GM23248 (cell line): ENCODE data around the gene ID1. TPM values are rescaled to one million over a fixed set of nuclear protein-coding genes. Genes with fewer than 3 reads are reported as not detected.
A peak's percentile ranks its signal among the peaks of the same experiment; 100 is the strongest.

Experiments used
- DNase-seq: peaks from one replicate; pipeline ENCODE4 v3.0.0-alpha.2; 2015
- H2AFZ ChIP-seq: fragments of 200-600 bp; sonication (generic); 2 replicates; pipeline ENCODE4 v1.6.1; 2016; ENCODE audit warnings: antibody characterized with exemption
- H3F3A ChIP-seq: fragments of 200-600 bp; sonication (generic); 2 replicates; pipeline ENCODE4 v1.6.1; 2016; ENCODE audit warnings: mild to moderate bottlenecking, antibody characterized with exemption, mixed run types; ENCODE audit not compliant: insufficient read depth
- H3K27ac ChIP-seq: fragments of 200-600 bp; sonication (generic); 2 replicates; pipeline ENCODE4 v1.5.1; 2016; ENCODE audit warnings: mild to moderate bottlenecking
- H3K27me3 ChIP-seq: fragments of 200-600 bp; sonication (generic); replicated peaks from 2 replicates; pipeline ENCODE4 v1.6.1; 2016; ENCODE audit warnings: mild to moderate bottlenecking; ENCODE audit not compliant: insufficient read depth
- H3K36me3 ChIP-seq: fragments of 200-600 bp; sonication (generic); 2 replicates; pipeline ENCODE4 v1.6.1; 2016; ENCODE audit warnings: low read depth, mild to moderate bottlenecking
- H3K4me1 ChIP-seq: fragments of 200-600 bp; sonication (generic); 2 replicates; pipeline ENCODE4 v1.6.1; 2016; ENCODE audit warnings: mild to moderate bottlenecking; ENCODE audit not compliant: insufficient read depth
- H3K4me2 ChIP-seq: fragments of 200-600 bp; sonication (generic); one replicate; pipeline ENCODE4 v1.6.1; 2016; ENCODE audit warnings: mild to moderate bottlenecking; ENCODE audit not compliant: unreplicated experiment
- H3K4me3 ChIP-seq: fragments of 200-600 bp; sonication (generic); 2 replicates; pipeline ENCODE4 v1.5.1; 2016; ENCODE audit warnings: mild to moderate bottlenecking
- H3K79me2 ChIP-seq: fragments of 200-600 bp; sonication (generic); 2 replicates; pipeline ENCODE4 v1.6.1; 2016; ENCODE audit warnings: mild to moderate bottlenecking; ENCODE audit not compliant: insufficient read depth
- H3K9ac ChIP-seq: fragments of 200-600 bp; sonication (generic); 2 replicates; pipeline ENCODE4 v1.6.1; 2016; ENCODE audit warnings: mild to moderate bottlenecking
- H3K9me2 ChIP-seq: fragments of 200-600 bp; sonication (generic); 2 replicates; pipeline ENCODE4 v1.6.1; 2016; ENCODE audit warnings: mixed run types, mild to moderate bottlenecking, moderate library complexity; ENCODE audit not compliant: insufficient read depth
- H3K9me3 ChIP-seq: fragments of 200-600 bp; sonication (generic); one replicate; pipeline ENCODE4 v1.6.1; 2017; ENCODE audit warnings: low read depth
- H4K20me1 ChIP-seq: fragments of 200-600 bp; sonication (generic); 2 replicates; pipeline ENCODE4 v1.6.0; 2016; ENCODE audit not compliant: insufficient read depth
- EZH2 ChIP-seq: fragments of 200-600 bp; sonication (generic); IDR thresholded peaks from 2 replicates; pipeline ENCODE4 v1.6.1; 2018; ENCODE audit warnings: antibody characterized with exemption, mild to moderate bottlenecking; ENCODE audit not compliant: insufficient read depth, poor library complexity, severe bottlenecking
- EZH2phosphoT487 ChIP-seq: fragments of 200-600 bp; sonication (generic); IDR thresholded peaks from 2 replicates; pipeline ENCODE4 v1.6.1; 2018; ENCODE audit warnings: antibody characterized with exemption, moderate library complexity, mild to moderate bottlenecking, low read depth; ENCODE audit not compliant: insufficient read depth
- WGBS, 2 experiments: methylation state at CpG; one replicate each; pipeline ENCODE4 v1.1.6; 2015 to 2017; ENCODE audit warnings: low lambda C conversion rate in 2 of 2, low coverage in 1 of 2; ENCODE audit errors: missing lambda C conversion rate in 2 of 2; 5-methylcytosine and 5-hydroxymethylcytosine counted together
- in situ Hi-C: fragments of 300-500 bp; cut with MboI; formaldehyde crosslinking; loops from 2 replicates; pipeline ENCODE4 v1.15.0; 2020
- polyA plus RNA-seq: library from polyadenylated mRNA; unstranded; fragments of >200 nt; fragmentation: Nextera tagmentation; extraction: Ambion mirVana; gene quantifications from 2 replicates; pipeline ENCODE4 v1.2.1, GENCODE V29; 2016
- total RNA-seq: library from RNA; depleted of rRNA; stranded (reverse); fragments of >200 nt; shearing (Covaris generic); gene quantifications from 2 replicates; pipeline ENCODE4 v1.2.3, GENCODE V29; 2014

ID1 gene
- total and polyA plus RNA-seq, 2 experiments from 2014 or later, result 248 to 780 TPM

- peaks cover 66% of the 10 kb centered on the region for H3F3A ChIP-seq
- no peak for DNase-seq
- 0 out of 2 replicates have a peak overlapping the region, but pooled peaks have one; percentile 7 for H3K27ac ChIP-seq
- in situ Hi-C loops, result loop anchor here (5.0 kb wide), 1 partner anchor 46 kb away; no protein-coding TSS in a partner anchor
- no peaks in the 10 kb centered on the region for H3K9me3 ChIP-seq
- no peak overlapping the region for H3K4me3 ChIP-seq
- TF ChIP-seq EZH2phosphoT487 (no peak), EZH2 (no peak)
- H3K4me1 ChIP-seq, result peaks cover 41% of the 10 kb centered on the region
- no peak overlapping the region for H3K4me2 ChIP-seq
- H3K27me3 ChIP-seq, result no peaks in the 10 kb centered on the region
- 94 to 95% methylated on average over 1 of the region's 1 CpG for WGBS, 2 experiments
- H2AFZ ChIP-seq, result no peak overlapping the region
- H3K79me2 ChIP-seq, result peaks cover 16% of the 10 kb centered on the region; the same call in 1 of the 2 replicates
- H3K9me2 ChIP-seq, result no peaks in the 10 kb centered on the region
- H3K9ac ChIP-seq, result no peak overlapping the region
- H3K36me3 ChIP-seq, result peaks cover 25% of the 10 kb centered on the region
- no peaks in the 10 kb centered on the region for H4K20me1 ChIP-seq
These were observed 38.8 kb upstream of the ID1 start for GRCh38 chr20:31566319-31566657.

DNA sequence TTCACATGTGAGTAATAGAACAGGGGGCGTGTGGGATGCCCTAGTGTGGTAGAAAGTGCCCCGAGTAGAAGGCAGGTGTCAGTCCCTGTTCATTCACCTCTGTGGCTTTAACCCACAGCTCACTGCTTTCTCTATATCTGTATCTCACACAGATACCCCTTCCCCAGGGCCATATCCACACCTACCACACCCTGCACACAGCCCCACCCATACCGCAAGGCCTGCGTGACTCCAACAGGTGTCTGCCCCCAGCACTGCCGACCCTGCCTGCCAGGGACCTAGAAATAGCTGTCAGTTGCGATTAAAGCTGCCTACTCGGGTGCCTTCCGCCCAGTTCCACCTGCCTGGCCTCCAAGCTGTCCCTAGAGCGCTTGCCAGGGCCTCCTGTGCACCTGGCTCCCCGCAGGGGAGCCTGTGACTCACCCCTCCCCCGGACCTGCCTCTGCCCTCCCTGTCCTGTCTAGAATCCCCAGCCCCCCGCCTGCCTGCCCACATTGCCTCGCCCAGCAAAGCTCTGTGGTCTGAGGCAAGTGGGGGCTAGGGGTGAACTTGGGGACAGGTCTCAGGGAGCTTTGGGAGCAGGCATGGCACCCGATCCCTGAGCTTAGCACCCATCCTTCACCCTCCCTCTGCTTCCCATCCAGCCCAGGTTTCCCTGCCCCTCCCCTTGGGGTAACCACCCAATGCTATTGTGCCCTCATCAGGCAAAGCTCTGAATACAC, 38.3 kb upstream of the ID1 start:
- H3K27ac ChIP-seq, result 0 out of 2 replicates have a peak overlapping the region, but pooled peaks have one; percentile 2

GRCh38 chr20:31567380-31567720, 37.7 kb upstream of the ID1 start:
- Histone ChIP-seq H3K4me3 (no peak overlapping the region), H3K9ac (no peak overlapping the region), H3K9me2 (no peaks in the 10 kb centered on the region), H3K4me2 (no peak overlapping the region), H2AFZ (no peak overlapping the region), H4K20me1 (no peaks in the 10 kb centered on the region), H3F3A (peaks cover 66% of the 10 kb centered on the region), H3K9me3 (no peaks in the 10 kb centered on the region), H3K27ac (peak overlapping the region; percentile 99; the same call in 1 of the 2 replicates), H3K36me3 (peaks cover 16% of the 10 kb centered on the region), H3K27me3 (no peaks in the 10 kb centered on the region), H3K4me1 (peaks cover 42% of the 10 kb centered on the region), H3K79me2 (peaks cover 11% of the 10 kb centered on the region; the same call in 1 of the 2 replicates)
- in situ Hi-C loops, result loop anchor here (5.0 kb wide), 1 partner anchor 45 kb away; no protein-coding TSS in a partner anchor
- DNase-seq, result no peak
- TF ChIP-seq EZH2 (no peak), EZH2phosphoT487 (no peak)

More for the DNA sequence above, 38.3 kb upstream of the ID1 start:
- no peak overlapping the region for H3K9ac ChIP-seq
- H3K9me2 ChIP-seq, result no peaks in the 10 kb centered on the region
- DNase-seq, result no peak
- no peaks in the 10 kb centered on the region for H4K20me1 ChIP-seq
- WGBS, 2 experiments, result 78 to 86% methylated on average over 13 to 14 of the region's 14 CpGs
- no peaks in the 10 kb centered on the region for H3K9me3 ChIP-seq
- no peaks in the 10 kb centered on the region for H3K27me3 ChIP-seq
- no peak overlapping the region for H3K4me2 ChIP-seq
- in situ Hi-C loops, result loop anchor here (5.0 kb wide), 1 partner anchor 45 kb away; no protein-coding TSS in a partner anchor
- peaks cover 16% of the 10 kb centered on the region; the same call in 1 of the 2 replicates for H3K79me2 ChIP-seq
- H3K36me3 ChIP-seq, result peaks cover 21% of the 10 kb centered on the region
- peaks cover 66% of the 10 kb centered on the region for H3F3A ChIP-seq
- H3K4me1 ChIP-seq, result peaks cover 41% of the 10 kb centered on the region
- TF ChIP-seq EZH2phosphoT487, result no peak
- TF ChIP-seq EZH2, result no peak
- H2AFZ ChIP-seq, result no peak overlapping the region
- H3K4me3 ChIP-seq, result no peak overlapping the region

DNA sequence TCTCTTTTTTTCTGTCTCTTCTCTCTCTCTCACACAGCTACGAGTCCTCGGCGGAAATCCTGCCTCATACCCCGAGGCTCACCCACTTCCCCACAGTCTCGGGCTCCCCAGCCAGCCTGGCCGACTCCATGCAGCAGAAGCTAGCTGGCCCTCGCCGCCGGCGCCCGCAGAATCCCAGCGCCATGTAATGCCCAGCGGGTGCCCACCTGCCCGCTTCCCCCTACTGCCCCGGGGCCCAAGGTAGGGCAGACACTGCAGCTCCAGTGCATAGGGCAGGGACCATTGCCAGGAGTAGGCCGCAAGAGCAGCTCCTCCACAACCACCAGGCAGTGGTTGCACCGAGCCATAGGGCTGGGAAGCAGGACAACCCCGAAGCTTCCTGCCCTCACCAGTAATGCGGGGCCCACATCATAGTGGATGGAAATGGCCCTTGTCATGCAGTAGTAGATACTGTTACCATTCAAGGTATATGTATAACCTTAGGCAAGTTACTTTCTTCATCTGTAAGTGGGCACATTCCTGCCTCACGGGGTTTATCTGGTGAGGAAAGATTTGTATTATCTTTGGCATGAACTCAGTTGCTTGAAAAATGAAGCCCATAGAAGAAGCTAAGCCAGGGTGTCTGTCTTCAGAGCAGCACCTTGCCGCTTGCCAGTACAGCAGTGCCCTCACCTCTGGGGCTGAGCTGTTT, 36.9 kb upstream of the ID1 start:
- H3F3A ChIP-seq, result peaks cover 65% of the 10 kb centered on the region
- H3K27me3 ChIP-seq, result no peaks in the 10 kb centered on the region
- no peak overlapping the region for H3K4me2 ChIP-seq
- in situ Hi-C loops, result loop anchor here (5.0 kb wide), 1 partner anchor 44 kb away; no protein-coding TSS in a partner anchor
- H3K9me2 ChIP-seq, result no peaks in the 10 kb centered on the region
- no peak for TF ChIP-seq EZH2phosphoT487
- TF ChIP-seq EZH2, result no peak
- H3K9me3 ChIP-seq, result no peaks in the 10 kb centered on the region
- no peak overlapping the region for H3K4me3 ChIP-seq
- 76 to 77% methylated on average over 20 to 21 of the region's 21 CpGs for WGBS, 2 experiments
- H3K9ac ChIP-seq, result peak overlapping the region; percentile 93
- H2AFZ ChIP-seq, result no peak overlapping the region
- no peaks in the 10 kb centered on the region for H4K20me1 ChIP-seq
- peak; percentile 44 for DNase-seq
- peaks cover 8% of the 10 kb centered on the region; the same call in 1 of the 2 replicates for H3K79me2 ChIP-seq
- peaks cover 11% of the 10 kb centered on the region; the same call in 1 of the 2 replicates for H3K36me3 ChIP-seq
- H3K4me1 ChIP-seq, result peaks cover 46% of the 10 kb centered on the region
- peak overlapping the region; percentile 99 for H3K27ac ChIP-seq
